Ascending aorta (tissue), 2 donors: ENCODE data around the gene HIKESHI. TPM values are rescaled to one million over a fixed set of nuclear protein-coding genes. Genes with fewer than 3 reads are reported as not detected.
A peak's percentile ranks its signal among the peaks of the same experiment; 100 is the strongest.
"Not testable (repeated sequence)": the region's sequence is repeated elsewhere in the genome, so short reads cannot be mapped to it uniquely, and the experiment has no call there.

Source experiments
- DNase-seq, 2 donors: peaks; one replicate each; pipeline ENCODE4 v3.0.0-alpha.2; 2019; ENCODE audit warnings: low spot score in 2 of 2
- H3K27ac ChIP-seq, 2 donors: fragments of 200-600 bp; sonication (generic); one replicate each; pipeline ENCODE4 v1.5.1; 2016 to 2017; ENCODE audit warnings: mild to moderate bottlenecking in 1 of 2
- H3K27me3 ChIP-seq: fragments of 200-600 bp; sonication (generic); one replicate; pipeline ENCODE4 v1.5.1; 2017
- H3K36me3 ChIP-seq, 2 donors: fragments of 200-600 bp; sonication (generic); one replicate each; pipeline ENCODE4 v1.5.1; 2016
- H3K4me1 ChIP-seq, 2 donors: fragments of 200-600 bp; sonication (generic); one replicate each; pipeline ENCODE4 v1.5.1; 2016 to 2017; ENCODE audit warnings: mild to moderate bottlenecking in 1 of 2
- H3K4me3 ChIP-seq, 2 donors: fragments of 200-600 bp; sonication (generic); one replicate each; pipeline ENCODE4 v1.5.1; 2016 to 2017; ENCODE audit warnings: mild to moderate bottlenecking in 1 of 2
- H3K9me3 ChIP-seq, 2 donors: fragments of 200-600 bp; sonication (generic); one replicate each; pipeline ENCODE4 v1.5.1; 2016
- CTCF ChIP-seq, 3 experiments: fragments of 200-600 bp in 2 of 3; fragments of 450-650 bp in 1 of 3; sonication (generic) in 2 of 3; IDR thresholded peaks; one replicate each; pipeline ENCODE4 v1.5.1; 2016 to 2019; ENCODE audit warnings: antibody characterized with exemption in 3 of 3, mild to moderate bottlenecking in 1 of 3, moderate library complexity in 1 of 3
- intact Hi-C: fragments of 100-400 bp; cut with DNase I; formaldehyde crosslinking; loops from one replicate; pipeline ENCODE4 v1.15.1; 2023
- total RNA-seq: library from RNA; depleted of rRNA; stranded (reverse); fragments of >200 nt; gene quantifications from one replicate; pipeline ENCODE4 v1.1.0, GENCODE V29; 2016

HIKESHI gene
- total RNA-seq, 1 donor from 2014 or later, result 28.9 TPM

- no peak for TF ChIP-seq CTCF (IDR thresholded peaks at IDR 0.05)
- H3K27me3 ChIP-seq, result no peaks in the 10 kb centered on the region
- no peaks in the 10 kb centered on the region for H3K4me1 ChIP-seq
- H3K4me3 ChIP-seq, result no peak overlapping the region
- no peaks in the 10 kb centered on the region for H3K9me3 ChIP-seq
- peaks cover 16 to 43% of the 10 kb centered on the region in 2 donors for H3K36me3 ChIP-seq
- intact Hi-C loops, result no loop called here
- no peak for DNase-seq
- H3K27ac ChIP-seq, result no peak overlapping the region
Measured at GRCh38 chr11:86279747-86280146, 22.3 kb upstream of the HIKESHI start.

GRCh38 chr11:86287468-86287796, 14.6 kb upstream of the HIKESHI start:
- Histone ChIP-seq H3K4me1 (no peaks in the 10 kb centered on the region), H3K9me3 (no peaks in the 10 kb centered on the region), H3K4me3 (no peak overlapping the region), H3K36me3 (peaks cover 3 to 5% of the 10 kb centered on the region in 2 donors), H3K27ac (no peak overlapping the region), H3K27me3 (no peaks in the 10 kb centered on the region)
- DNase-seq, result no peak
- no peak for TF ChIP-seq CTCF (IDR thresholded peaks at IDR 0.05)
- intact Hi-C loops, result no loop called here

- no peak for TF ChIP-seq CTCF (IDR thresholded peaks at IDR 0.05)
- Histone ChIP-seq H3K27ac (no peak overlapping the region), H3K36me3 (peaks cover 3 to 5% of the 10 kb centered on the region in 2 donors), H3K4me3 (no peak overlapping the region), H3K4me1 (no peaks in the 10 kb centered on the region), H3K27me3 (no peaks in the 10 kb centered on the region), H3K9me3 (no peaks in the 10 kb centered on the region)
- no peak for DNase-seq
- intact Hi-C loops, result no loop called here
Measured at GRCh38 chr11:86288776-86289507, 13.1 kb upstream of the HIKESHI start.

- not testable (repeated sequence) for H3K4me3 ChIP-seq, H3K36me3 ChIP-seq, H3K27ac ChIP-seq, DNase-seq, H3K4me1 ChIP-seq, H3K9me3 ChIP-seq, H3K27me3 ChIP-seq
- intact Hi-C loops, result loop anchor here (2.0 to 5.0 kb wide), 2 partner anchors 347 to 435 kb away; partner anchors contain the start of gene CCDC83
Measured at GRCh38 chr11:86289508-86290280, 12.3 kb upstream of the HIKESHI start.

- Histone ChIP-seq H3K4me3 (no peak overlapping the region), H3K27me3 (no peaks in the 10 kb centered on the region), H3K27ac (no peak overlapping the region), H3K4me1 (no peaks in the 10 kb centered on the region), H3K36me3 (no peaks in the 10 kb centered on the region), H3K9me3 (no peaks in the 10 kb centered on the region)
- peak; percentile 38 to 62 (median 39) for TF ChIP-seq CTCF (IDR thresholded peaks at IDR 0.05)
- intact Hi-C loops, result loop anchor here (2.0 to 5.0 kb wide), 2 partner anchors 349 to 437 kb away; partner anchors contain the start of gene CCDC83
- DNase-seq, result no peak
Measured at GRCh38 chr11:86291466-86292262, 10.4 kb upstream of the HIKESHI start.
